DOHH2 (cell line): ENCODE measurements around the gene PADI4.

Experiments
- H3F3A ChIP-seq: fragments of 200-600 bp; sonication (generic), shearing (Covaris generic); 2 replicates; pipeline ENCODE4 v1.6.0; 2016; ENCODE audit warnings: antibody characterized with exemption, mild to moderate bottlenecking; ENCODE audit not compliant: control insufficient read depth, insufficient read depth
- H3K27ac ChIP-seq: fragments of 200-600 bp; sonication (generic); 2 replicates; pipeline ENCODE4 v1.5.1; 2014; ENCODE audit warnings: low read depth, mild to moderate bottlenecking, low read length, moderate library complexity
- H3K27me3 ChIP-seq: fragments of 200-600 bp; sonication (generic); 2 replicates; pipeline ENCODE4 v1.6.1; 2014; ENCODE audit warnings: mild to moderate bottlenecking, low read length, mixed read lengths; ENCODE audit not compliant: control insufficient read depth
- H3K36me3 ChIP-seq: fragments of 200-600 bp; sonication (generic); 2 replicates; pipeline ENCODE4 v1.6.1; 2014; ENCODE audit warnings: mild to moderate bottlenecking, low read length, moderate library complexity, mixed read lengths; ENCODE audit not compliant: control insufficient read depth
- H3K4me1 ChIP-seq: fragments of 200-600 bp; sonication (generic); 2 replicates; pipeline ENCODE4 v1.6.1; 2014; ENCODE audit warnings: mild to moderate bottlenecking, low read length, mixed read lengths; ENCODE audit not compliant: control insufficient read depth
- H3K4me2 ChIP-seq: fragments of 200-600 bp; sonication (generic); 2 replicates; pipeline ENCODE4 v1.6.0; 2014; ENCODE audit warnings: mild to moderate bottlenecking, low read length, moderate library complexity
- H3K4me3 ChIP-seq: fragments of 200-600 bp; sonication (generic); 2 replicates; pipeline ENCODE4 v1.5.1; 2014; ENCODE audit warnings: mild to moderate bottlenecking, low read length, mixed read lengths
- H3K79me2 ChIP-seq: fragments of 200-600 bp; sonication (generic); 2 replicates; pipeline ENCODE4 v1.6.1; 2014; ENCODE audit warnings: mild to moderate bottlenecking, low read length, mixed read lengths; ENCODE audit not compliant: control insufficient read depth
- H3K9me2 ChIP-seq: fragments of 200-600 bp; sonication (generic); replicated peaks from 2 replicates; pipeline ENCODE4 v1.6.1; 2014; ENCODE audit warnings: mild to moderate bottlenecking, low read length, mixed read lengths; ENCODE audit not compliant: control insufficient read depth
- H3K9me3 ChIP-seq: fragments of 200-600 bp; sonication (generic); 2 replicates; pipeline ENCODE4 v1.6.1; 2014; ENCODE audit warnings: antibody characterized with exemption, low read length, mixed read lengths; ENCODE audit not compliant: control insufficient read depth, insufficient read depth
- H4K20me1 ChIP-seq: fragments of 200-600 bp; sonication (generic); 2 replicates; pipeline ENCODE4 v1.6.0; 2014; ENCODE audit warnings: low read depth, mild to moderate bottlenecking, antibody characterized with exemption, low read length, moderate library complexity; ENCODE audit not compliant: control insufficient read depth, insufficient read depth
- CTCF ChIP-seq: fragments of 200-600 bp; sonication (generic); IDR thresholded peaks from one replicate; pipeline ENCODE4 v1.5.1; 2014; ENCODE audit warnings: antibody characterized with exemption, mild to moderate bottlenecking, low read depth, low read length; ENCODE audit not compliant: poor library complexity, severe bottlenecking
- EZH2phosphoT487 ChIP-seq: fragments of 200-600 bp; sonication (generic); IDR thresholded peaks from 2 replicates; pipeline ENCODE4 v1.6.1; 2017; ENCODE audit warnings: borderline replicate concordance, mild to moderate bottlenecking, antibody characterized with exemption, low read length, moderate library complexity, mixed read lengths

PADI4 gene

GRCh38 chr1:17392199-17392740 lies 84.3 kb downstream of the PADI4 start:
- no peaks in the 10 kb centered on the region for H3F3A ChIP-seq
- no peaks in the 10 kb centered on the region for H3K36me3 ChIP-seq
- no peaks in the 10 kb centered on the region for H3K9me2 ChIP-seq
- H3K79me2 ChIP-seq, result no peaks in the 10 kb centered on the region
- no peak overlapping the region for H3K4me2 ChIP-seq
- H3K9me3 ChIP-seq, result no peaks in the 10 kb centered on the region
- no peak overlapping the region for H3K4me3 ChIP-seq
- TF ChIP-seq CTCF, result no peak
- TF ChIP-seq EZH2phosphoT487, result no peak
- no peak overlapping the region for H3K27ac ChIP-seq
- peaks cover 4% of the 10 kb centered on the region; the same call in 1 of the 2 replicates for H3K27me3 ChIP-seq
- H4K20me1 ChIP-seq, result no peaks in the 10 kb centered on the region; the same call in 1 of the 2 replicates
- H3K4me1 ChIP-seq, result no peaks in the 10 kb centered on the region

GRCh38 chr1:17393230-17393629 lies 85.2 kb downstream of the PADI4 start:
- H3K4me3 ChIP-seq, result no peak overlapping the region
- no peaks in the 10 kb centered on the region for H3K36me3 ChIP-seq
- H3K27ac ChIP-seq, result no peak overlapping the region
- no peaks in the 10 kb centered on the region; the same call in 1 of the 2 replicates for H4K20me1 ChIP-seq
- no peaks in the 10 kb centered on the region for H3K9me2 ChIP-seq
- H3K27me3 ChIP-seq, result peaks cover under 1% of the 10 kb centered on the region; the same call in 1 of the 2 replicates
- TF ChIP-seq CTCF (no peak), EZH2phosphoT487 (no peak)
- no peaks in the 10 kb centered on the region for H3F3A ChIP-seq
- H3K4me1 ChIP-seq, result no peaks in the 10 kb centered on the region
- H3K4me2 ChIP-seq, result no peak overlapping the region
- no peaks in the 10 kb centered on the region for H3K79me2 ChIP-seq
- no peaks in the 10 kb centered on the region for H3K9me3 ChIP-seq

GRCh38 chr1:17397910-17398695 lies 90.1 kb downstream of the PADI4 start:
- no peaks in the 10 kb centered on the region for H3K36me3 ChIP-seq
- no peaks in the 10 kb centered on the region for H3K79me2 ChIP-seq
- no peak overlapping the region for H3K27ac ChIP-seq
- no peaks in the 10 kb centered on the region for H3F3A ChIP-seq
- H3K4me2 ChIP-seq, result no peak overlapping the region
- no peaks in the 10 kb centered on the region for H3K9me3 ChIP-seq
- H3K27me3 ChIP-seq, result no peaks in the 10 kb centered on the region
- H4K20me1 ChIP-seq, result no peaks in the 10 kb centered on the region; the same call in 1 of the 2 replicates
- H3K9me2 ChIP-seq, result no peaks in the 10 kb centered on the region
- TF ChIP-seq CTCF (no peak), EZH2phosphoT487 (no peak)
- H3K4me3 ChIP-seq, result no peak overlapping the region
- H3K4me1 ChIP-seq, result no peaks in the 10 kb centered on the region
